ENCODE data around the gene DLGAP5.
A peak's percentile ranks its signal among the peaks of the same experiment; 100 is the strongest.

Gene DLGAP5

GRCh38 chr14:55180006-55180405 lies 11.4 kb downstream of the DLGAP5 start:
- DNase-seq, result no peak

- DNase-seq, result no peak
These were observed 20.9 kb downstream of the DLGAP5 start for GRCh38 chr14:55170526-55170925.

GRCh38 chr14:55160989-55161388 lies 30.4 kb downstream of the DLGAP5 start:
- peak; percentile 51 to 66 for DNase-seq

- no peak for DNase-seq
These were observed 33.0 kb downstream of the DLGAP5 start for GRCh38 chr14:55158412-55158811.

- no peak for DNase-seq
These were observed 34.3 kb downstream of the DLGAP5 start for GRCh38 chr14:55157080-55157479.

- no peak for DNase-seq
These were observed 37.4 kb downstream of the DLGAP5 start for GRCh38 chr14:55153951-55154350.

GRCh38 chr14:55152052-55152753 lies 39.2 kb downstream of the DLGAP5 start:
- DNase-seq, result no peak

- no peak for DNase-seq
These were observed 39.8 kb downstream of the DLGAP5 start for GRCh38 chr14:55151601-55152000.

GRCh38 chr14:55146425-55146824 lies 45.0 kb downstream of the DLGAP5 start:
- no peak for DNase-seq

- DNase-seq, result no peak
These were observed 48.9 kb downstream of the DLGAP5 start for GRCh38 chr14:55142466-55142865.

GRCh38 chr14:55141825-55142224 lies 49.6 kb downstream of the DLGAP5 start:
- DNase-seq, result no peak

- no peak for DNase-seq
These were observed 51.5 kb downstream of the DLGAP5 start for GRCh38 chr14:55139696-55140509.

GRCh38 chr14:55139141-55139540 lies 52.2 kb downstream of the DLGAP5 start:
- DNase-seq, result no peak

GRCh38 chr14:55138091-55138490 lies 53.3 kb downstream of the DLGAP5 start:
- DNase-seq, result no peak

- no peak for DNase-seq
These were observed 54.2 kb downstream of the DLGAP5 start for GRCh38 chr14:55136885-55137786.

- no peak for DNase-seq
These were observed 55.1 kb downstream of the DLGAP5 start for GRCh38 chr14:55136241-55136640.

GRCh38 chr14:55133416-55133815 lies 58.0 kb downstream of the DLGAP5 start:
- no peak for DNase-seq

GRCh38 chr14:55131370-55132137 lies 59.8 kb downstream of the DLGAP5 start:
- DNase-seq, result no peak

- no peak for DNase-seq
These were observed 61.2 kb downstream of the DLGAP5 start for GRCh38 chr14:55130196-55130550.

- no peak for DNase-seq
These were observed 61.8 kb downstream of the DLGAP5 start for GRCh38 chr14:55129428-55130195.

- DNase-seq, result no peak
These were observed 62.3 kb downstream of the DLGAP5 start, which contains the start of gene LGALS3 for GRCh38 chr14:55129086-55129427. Gene LGALS3, plus strand, starts transcription at chr14:55129252. Its CDS starts 8,122 bp downstream, at chr14:55137374.
